B cell (primary cell): ENCODE data around the gene XYLB. TPM values are rescaled to one million over a fixed set of nuclear protein-coding genes. Genes with fewer than 3 reads are reported as not detected.

ENCODE experiments used
- ATAC-seq: fragments of 200-7000 bp; cut with Tn5 transposase; one replicate; pipeline ENCODE4 v1.10.0; 2021; ENCODE audit warnings: low read depth, mild to moderate bottlenecking, moderate number of reproducible peaks, moderate library complexity
- CTCF ChIA-PET: fragments of 350-600 bp; sonication (Branson Sonifier 250); formaldehyde crosslinking; loops from one replicate; lab custom pipeline; 2021; ENCODE audit warnings: antibody characterized with exemption, inconsistent platforms; lab: Charles Lee
- POLR2A ChIA-PET: fragments of 350-600 bp; sonication (Branson Sonifier 250); formaldehyde crosslinking; loops from one replicate; lab custom pipeline; 2021; ENCODE audit warnings: antibody characterized with exemption; lab: Charles Lee
- DNase-seq: peaks from one replicate; pipeline ENCODE4 v3.0.0; 2013
- H2AFZ ChIP-seq: 2 replicates; pipeline ENCODE4 v1.6.1; 2012; ENCODE audit warnings: mild to moderate bottlenecking, low read depth, low read length; ENCODE audit not compliant: insufficient read depth, poor library complexity, severe bottlenecking
- H3K27ac ChIP-seq, 2 donors: 1 replicate in 1 of 2; 2 replicates in 1 of 2; pipeline ENCODE4 v1.5.1; 2012 to 2013; ENCODE audit warnings: low read length in 2 of 2, mild to moderate bottlenecking in 2 of 2, moderate library complexity in 1 of 2
- H3K27me3 ChIP-seq, 4 experiments: fragments of 200-600 bp in 1 of 4; sonication (generic) in 1 of 4; replicated peaks in 1 of 4; 1 replicate in 2 of 4; 2 replicates in 2 of 4; pipeline versions ENCODE4 v1.6.1 to v1.7.0; 2013 to 2016; ENCODE audit warnings: low read length in 3 of 4, mild to moderate bottlenecking in 2 of 4, mixed read lengths in 1 of 4, moderate library complexity in 1 of 4; ENCODE audit not compliant: insufficient read depth in 4 of 4, control insufficient read depth in 3 of 4; ENCODE audit errors: control extremely low read depth in 1 of 4
- H3K36me3 ChIP-seq, 2 experiments: replicated peaks in 1 of 2; 1 replicate in 1 of 2; 2 replicates in 1 of 2; pipeline versions ENCODE4 v1.6.1 to v1.7.1; 2013; ENCODE audit warnings: low read length in 1 of 2; ENCODE audit not compliant: insufficient read depth in 2 of 2, control insufficient read depth in 1 of 2; ENCODE audit errors: control extremely low read depth in 1 of 2, extremely low read depth in 1 of 2
- H3K4me1 ChIP-seq, 2 donors: fragments of 200-600 bp in 1 of 2; sonication (generic) in 1 of 2; 1 replicate in 1 of 2; 2 replicates in 1 of 2; pipeline versions ENCODE4 v1.5.1 to v1.6.1; 2013 to 2017; ENCODE audit warnings: low read length in 2 of 2; ENCODE audit not compliant: control insufficient read depth in 2 of 2, insufficient read depth in 2 of 2
- H3K4me2 ChIP-seq: replicated peaks from 2 replicates; pipeline ENCODE3; 2012; ENCODE audit warnings: mild to moderate bottlenecking, low read depth, low read length; ENCODE audit not compliant: poor library complexity, severe bottlenecking
- H3K4me3 ChIP-seq, 5 experiments: fragments of 200-600 bp in 1 of 5; sonication (generic) in 1 of 5; 1 replicate in 3 of 5; 2 replicates in 2 of 5; pipeline versions ENCODE4 v1.5.1 to v1.7.0; 2011 to 2016; ENCODE audit warnings: low read length in 4 of 5, mild to moderate bottlenecking in 4 of 5, low read depth in 2 of 5, control low read depth in 1 of 5, moderate library complexity in 1 of 5; ENCODE audit not compliant: insufficient read depth in 1 of 5; ENCODE audit errors: control extremely low read depth in 1 of 5, extremely low read depth in 1 of 5
- H3K79me2 ChIP-seq: fragments of 200-600 bp; sonication (generic); one replicate; pipeline ENCODE4 v1.6.0; 2016; ENCODE audit warnings: low read length; ENCODE audit not compliant: control insufficient read depth, insufficient read depth
- H3K9ac ChIP-seq: fragments of 200-600 bp; sonication (generic); 2 replicates; pipeline ENCODE4 v1.6.1; 2017; ENCODE audit warnings: mild to moderate bottlenecking, low read length, moderate library complexity
- H3K9me3 ChIP-seq, 3 donors: one replicate each; pipeline versions ENCODE4 v1.6.1 to v1.7.1; 2013; ENCODE audit warnings: low read length in 2 of 3; ENCODE audit not compliant: control insufficient read depth in 2 of 3, insufficient read depth in 1 of 3; ENCODE audit errors: control extremely low read depth in 1 of 3
- H4K20me1 ChIP-seq: 2 replicates; pipeline ENCODE4 v1.6.0; 2012; ENCODE audit warnings: mild to moderate bottlenecking, low read length; ENCODE audit not compliant: insufficient read depth, control insufficient read depth, poor library complexity, severe bottlenecking
- H3K27ac Mint-ChIP-seq: one replicate; pipeline ENCODE4 v1.8.0; 2021; ENCODE audit warnings: mixed read lengths
- H3K27me3 Mint-ChIP-seq: one replicate; pipeline ENCODE4 v1.8.0; 2021; ENCODE audit warnings: mixed read lengths
- H3K4me1 Mint-ChIP-seq: one replicate; pipeline ENCODE4 v1.8.0; 2021; ENCODE audit warnings: mixed read lengths
- H3K4me3 Mint-ChIP-seq: one replicate; pipeline ENCODE4 v1.8.0; 2021; ENCODE audit warnings: mixed read lengths
- H3K9me3 Mint-ChIP-seq: one replicate; pipeline ENCODE4 v1.8.0; 2022; ENCODE audit warnings: mixed read lengths; ENCODE audit not compliant: insufficient read depth
- CTCF ChIP-seq: fragments of 200-600 bp; IDR thresholded peaks from one replicate; pipeline ENCODE4 v1.8.0; 2022; ENCODE audit warnings: antibody characterized with exemption, mild to moderate bottlenecking
- EZH2 ChIP-seq: IDR thresholded peaks from 2 replicates; pipeline ENCODE4 v1.6.1; 2012; ENCODE audit warnings: borderline replicate concordance, low read depth, mild to moderate bottlenecking, moderate library complexity, low read length; ENCODE audit not compliant: insufficient read depth, poor library complexity, severe bottlenecking
- WGBS: methylation state at CpG from one replicate; pipeline ENCODE4 v1.1.5; 2013; ENCODE audit warnings: missing lambda C conversion rate; ENCODE audit not compliant: insufficient coverage; 5-methylcytosine and 5-hydroxymethylcytosine counted together
- intact Hi-C: fragments of 100-400 bp; cut with micrococcal nuclease; formaldehyde crosslinking; loops from one replicate; pipeline ENCODE4 v1.10.0; 2022
- polyA plus RNA-seq: library from polyadenylated mRNA; depleted of rRNA; stranded (reverse); fragments of >200 nt; gene quantifications from 2 replicates; pipeline ENCODE4 v1.2.3, GENCODE V29; 2012
- total RNA-seq, 2 donors: library from RNA; stranded (reverse); fragments of 120-200 nt in 1 of 2; gene quantifications; 1 replicate in 1 of 2; 2 replicates in 1 of 2; pipeline versions ENCODE4 v1.2.3 to v1.2.4, GENCODE V29; 2013 to 2022

The XYLB gene
- total and polyA plus RNA-seq, 2 donors (not counting 1 experiment from before 2014, with no cell fraction given), result 0.19 to 0.71 TPM

- peaks cover 4% of the 10 kb centered on the region for H3K27me3 Mint-ChIP-seq
- H3K27ac Mint-ChIP-seq, result no peak overlapping the region
- intact Hi-C loops, result loop anchor here (10.0 kb wide), 1 partner anchor 114 kb away; the partner anchor contains the start of gene XYLB
- TF ChIP-seq CTCF (no peak), EZH2 (no peak)
- no peak overlapping the region for H3K4me2 ChIP-seq
- H3K27me3 ChIP-seq, result peaks cover 0 to 17% (median 0%) of the 10 kb centered on the region in 4 experiments
- no peak overlapping the region for H3K4me3 Mint-ChIP-seq
- no peak overlapping the region for H3K4me3 ChIP-seq
- H3K9ac ChIP-seq, result no peak overlapping the region
- no peak overlapping the region for H2AFZ ChIP-seq
- peaks cover 8% of the 10 kb centered on the region for H3K4me1 Mint-ChIP-seq
- H3K27ac ChIP-seq, result no peak overlapping the region
- ChIA-PET CTCF (no interaction called here), POLR2A (interaction anchor here (0.6 kb wide), 1 partner anchor 16 kb away, joined by 3 read pairs; no protein-coding TSS in a partner anchor)
- H3K9me3 Mint-ChIP-seq, result no peaks in the 10 kb centered on the region
- no peaks in the 10 kb centered on the region for H3K36me3 ChIP-seq
- H3K4me1 ChIP-seq, result peaks cover 5 to 16% of the 10 kb centered on the region in 2 donors
- H3K79me2 ChIP-seq, result no peaks in the 10 kb centered on the region
- no peak for DNase-seq
- ATAC-seq, result no peak
- H3K9me3 ChIP-seq, result peaks cover 0 to 3% (median 0%) of the 10 kb centered on the region in 3 donors
- 93% methylated on average over 10 of the region's 13 CpGs for WGBS
- no peaks in the 10 kb centered on the region for H4K20me1 ChIP-seq
Observed at GRCh38 chr3:38458796-38459498, 112.4 kb downstream of the XYLB start.

GRCh38 chr3:38459499-38460048 lies 113.0 kb downstream of the XYLB start:
- Mint-ChIP-seq H3K9me3 (no peaks in the 10 kb centered on the region), H3K27ac (no peak overlapping the region), H3K27me3 (peaks cover 1% of the 10 kb centered on the region), H3K4me3 (no peak overlapping the region), H3K4me1 (peaks cover 6% of the 10 kb centered on the region)
- peaks cover 5 to 13% of the 10 kb centered on the region in 2 donors for H3K4me1 ChIP-seq
- no peak overlapping the region for H3K9ac ChIP-seq
- TF ChIP-seq EZH2 (no peak), CTCF (no peak)
- DNase-seq, result no peak
- ChIA-PET CTCF (no interaction called here), POLR2A (no interaction called here)
- no peaks in the 10 kb centered on the region for H4K20me1 ChIP-seq
- intact Hi-C loops, result loop anchor here (10.0 kb wide), 1 partner anchor 115 kb away; the partner anchor contains the start of gene XYLB
- H3K36me3 ChIP-seq, result no peaks in the 10 kb centered on the region
- no peaks in the 10 kb centered on the region for H3K79me2 ChIP-seq
- no peak overlapping the region for H2AFZ ChIP-seq
- H3K27ac ChIP-seq, result no peak overlapping the region
- no peak overlapping the region for H3K4me3 ChIP-seq
- peaks cover 0 to 13% (median 0%) of the 10 kb centered on the region in 4 experiments for H3K27me3 ChIP-seq
- no peak for ATAC-seq
- WGBS, result 99% methylated on average over 7 of the region's 10 CpGs
- no peak overlapping the region for H3K4me2 ChIP-seq
- peaks cover 0 to 1% (median 0%) of the 10 kb centered on the region in 3 donors for H3K9me3 ChIP-seq
